K562 (cell line): ENCODE results near the gene SAMD4A.

Source experiments
- TF ChIP-seq, protein P1 (sequence below): sonication (generic); formaldehyde crosslinking; IDR thresholded peaks from 2 replicates; pipeline ENCODE4 v1.9.0; 2022; ENCODE audit warnings: mild to moderate bottlenecking, missing genetic modification reagents
- TF ChIP-seq, protein P2 (sequence below): fragments of 250-450 bp; sonication (Bioruptor Pico); IDR thresholded peaks from 2 replicates; pipeline ENCODE4 v1.5.0; 2020; ENCODE audit warnings: mild to moderate bottlenecking, borderline replicate concordance

DNA sequence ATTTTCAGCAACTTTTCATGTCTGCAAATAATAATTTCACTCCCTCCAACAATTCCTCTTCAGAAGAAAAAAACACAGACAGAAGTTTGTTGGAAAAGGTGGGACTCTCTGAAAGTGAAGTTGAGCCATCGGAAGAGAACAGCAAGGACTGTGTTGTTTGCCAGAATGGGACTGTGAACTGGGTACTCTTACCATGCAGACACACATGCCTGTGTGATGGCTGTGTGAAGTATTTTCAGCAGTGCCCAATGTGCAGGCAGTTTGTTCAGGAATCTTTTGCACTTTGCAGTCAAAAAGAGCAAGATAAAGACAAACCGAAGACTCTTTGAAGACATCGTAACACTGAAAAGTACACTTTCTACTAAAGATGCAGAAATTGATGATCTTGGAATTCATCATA is 28.9 kb upstream of the SAMD4A start:
- TF ChIP-seq, protein P1, sequence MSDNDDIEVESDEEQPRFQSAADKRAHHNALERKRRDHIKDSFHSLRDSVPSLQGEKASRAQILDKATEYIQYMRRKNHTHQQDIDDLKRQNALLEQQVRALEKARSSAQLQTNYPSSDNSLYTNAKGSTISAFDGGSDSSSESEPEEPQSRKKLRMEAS (CRISPR knock-in tag), result no peak
- TF ChIP-seq, protein P2, sequence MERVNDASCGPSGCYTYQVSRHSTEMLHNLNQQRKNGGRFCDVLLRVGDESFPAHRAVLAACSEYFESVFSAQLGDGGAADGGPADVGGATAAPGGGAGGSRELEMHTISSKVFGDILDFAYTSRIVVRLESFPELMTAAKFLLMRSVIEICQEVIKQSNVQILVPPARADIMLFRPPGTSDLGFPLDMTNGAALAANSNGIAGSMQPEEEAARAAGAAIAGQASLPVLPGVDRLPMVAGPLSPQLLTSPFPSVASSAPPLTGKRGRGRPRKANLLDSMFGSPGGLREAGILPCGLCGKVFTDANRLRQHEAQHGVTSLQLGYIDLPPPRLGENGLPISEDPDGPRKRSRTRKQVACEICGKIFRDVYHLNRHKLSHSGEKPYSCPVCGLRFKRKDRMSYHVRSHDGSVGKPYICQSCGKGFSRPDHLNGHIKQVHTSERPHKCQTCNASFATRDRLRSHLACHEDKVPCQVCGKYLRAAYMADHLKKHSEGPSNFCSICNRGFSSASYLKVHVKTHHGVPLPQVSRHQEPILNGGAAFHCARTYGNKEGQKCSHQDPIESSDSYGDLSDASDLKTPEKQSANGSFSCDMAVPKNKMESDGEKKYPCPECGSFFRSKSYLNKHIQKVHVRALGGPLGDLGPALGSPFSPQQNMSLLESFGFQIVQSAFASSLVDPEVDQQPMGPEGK, result no peak
